ENCODE results near the gene CST7.

DNA sequence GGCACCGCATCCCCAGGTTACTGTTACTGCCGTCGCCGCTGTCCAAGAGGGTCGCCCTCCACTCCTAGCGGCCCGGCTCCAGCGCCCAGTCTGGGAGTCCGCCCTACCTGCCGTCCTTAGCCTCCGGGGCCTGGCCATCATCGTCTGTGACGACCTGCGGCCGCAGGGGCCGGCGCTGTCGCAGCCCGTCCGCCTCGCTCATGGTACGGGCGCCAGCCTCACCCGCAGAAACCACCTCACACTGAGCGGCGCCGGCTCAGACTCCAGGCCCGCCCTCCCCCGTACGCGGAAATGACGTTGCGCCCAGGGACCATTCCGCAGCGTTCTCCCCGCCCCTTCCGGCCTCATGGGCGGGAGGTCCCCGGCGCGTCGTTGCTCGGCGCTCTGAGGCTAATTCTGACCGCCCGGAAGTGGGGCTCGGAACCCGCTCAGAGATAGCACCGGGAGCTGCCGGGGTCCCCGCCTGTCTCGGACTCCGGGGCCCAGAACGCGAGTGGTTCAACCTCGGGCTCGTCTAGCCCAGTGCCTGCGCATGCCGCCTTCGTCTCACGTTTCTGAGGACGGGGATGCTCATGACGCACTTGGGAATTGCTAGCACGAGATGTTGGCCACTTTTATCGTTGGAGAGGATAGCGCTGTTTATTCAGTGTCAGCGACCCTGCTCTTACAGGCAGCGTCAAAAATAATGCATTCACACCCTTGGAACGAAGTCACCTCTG lies 43.6 kb downstream of the CST7 start, which contains the start of gene APMAP:
- TF ChIP-seq, protein P1, sequence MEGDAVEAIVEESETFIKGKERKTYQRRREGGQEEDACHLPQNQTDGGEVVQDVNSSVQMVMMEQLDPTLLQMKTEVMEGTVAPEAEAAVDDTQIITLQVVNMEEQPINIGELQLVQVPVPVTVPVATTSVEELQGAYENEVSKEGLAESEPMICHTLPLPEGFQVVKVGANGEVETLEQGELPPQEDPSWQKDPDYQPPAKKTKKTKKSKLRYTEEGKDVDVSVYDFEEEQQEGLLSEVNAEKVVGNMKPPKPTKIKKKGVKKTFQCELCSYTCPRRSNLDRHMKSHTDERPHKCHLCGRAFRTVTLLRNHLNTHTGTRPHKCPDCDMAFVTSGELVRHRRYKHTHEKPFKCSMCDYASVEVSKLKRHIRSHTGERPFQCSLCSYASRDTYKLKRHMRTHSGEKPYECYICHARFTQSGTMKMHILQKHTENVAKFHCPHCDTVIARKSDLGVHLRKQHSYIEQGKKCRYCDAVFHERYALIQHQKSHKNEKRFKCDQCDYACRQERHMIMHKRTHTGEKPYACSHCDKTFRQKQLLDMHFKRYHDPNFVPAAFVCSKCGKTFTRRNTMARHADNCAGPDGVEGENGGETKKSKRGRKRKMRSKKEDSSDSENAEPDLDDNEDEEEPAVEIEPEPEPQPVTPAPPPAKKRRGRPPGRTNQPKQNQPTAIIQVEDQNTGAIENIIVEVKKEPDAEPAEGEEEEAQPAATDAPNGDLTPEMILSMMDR (IDR thresholded peaks at IDR 0.05; ENCODE audit: insufficient read depth, low read length, poor library complexity, severe bottlenecking), result no peak
- TF ChIP-seq EZH2phosphoT487 (conservative IDR thresholded peaks at IDR 0.05; ENCODE audit: low read length), result no peak
